KOPT-K1 (cell line): ENCODE results near the gene NAA10.
"Not testable (repeated sequence)": the region's sequence is repeated elsewhere in the genome, so short reads cannot be mapped to it uniquely, and the experiment has no call there.

Source experiments
- H3K27ac ChIP-seq: fragments of 200-600 bp; sonication (generic); 2 replicates; pipeline ENCODE4 v1.5.1; 2016; ENCODE audit warnings: antibody characterized with exemption, mild to moderate bottlenecking, low read depth, low read length; ENCODE audit not compliant: poor library complexity, severe bottlenecking
- H3K36me3 ChIP-seq: fragments of 200-600 bp; sonication (generic); 2 replicates; pipeline ENCODE4 v1.5.1; 2017; ENCODE audit warnings: antibody characterized with exemption, mild to moderate bottlenecking, low read length, moderate library complexity; ENCODE audit not compliant: insufficient read depth
- H3K9me3 ChIP-seq: fragments of 200-600 bp; sonication (generic); 2 replicates; pipeline ENCODE4 v1.5.1; 2017; ENCODE audit warnings: antibody characterized with exemption, low read length, mild to moderate bottlenecking; ENCODE audit not compliant: insufficient read depth, poor library complexity, severe bottlenecking

Gene NAA10

DNA sequence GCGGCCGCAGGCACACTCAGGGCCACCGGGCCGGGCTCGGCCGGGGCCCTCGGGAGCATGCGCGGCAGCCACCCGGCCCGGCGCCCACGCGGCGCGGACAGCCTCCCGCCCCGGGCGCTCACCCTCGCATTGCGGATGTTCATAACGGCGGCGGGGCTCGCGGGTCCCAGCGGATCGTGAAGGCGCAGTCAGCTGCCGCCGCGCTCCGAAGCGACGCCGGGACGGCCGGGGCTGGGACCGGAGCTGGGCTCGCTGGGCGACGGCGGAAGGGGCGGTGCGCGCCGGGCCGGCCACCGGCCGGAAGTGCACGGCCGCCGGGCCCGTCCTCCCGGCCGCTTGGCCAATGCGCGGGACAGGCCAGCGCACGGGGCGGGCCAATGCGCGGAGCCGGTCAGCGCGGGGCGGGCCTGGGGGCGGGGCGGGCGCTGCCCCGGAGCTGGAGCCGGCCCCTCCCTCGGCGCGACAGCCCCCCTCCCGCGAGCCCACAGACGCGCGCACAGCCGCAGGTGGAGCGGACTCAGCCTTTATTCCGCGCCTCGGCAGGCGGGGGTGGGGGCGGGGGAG is at the start of gene NAA10:
TSS of gene NAA10 (minus strand) at position 276 of the 564 bp plus-strand sequence. CDS start at position 143, 133 bp downstream.
- no peaks in the 10 kb centered on the region for H3K9me3 ChIP-seq
- H3K36me3 ChIP-seq: peaks cover 32% of the 10 kb centered on the region
- H3K27ac ChIP-seq: peak within 1 kb of the TSS; percentile 86

DNA sequence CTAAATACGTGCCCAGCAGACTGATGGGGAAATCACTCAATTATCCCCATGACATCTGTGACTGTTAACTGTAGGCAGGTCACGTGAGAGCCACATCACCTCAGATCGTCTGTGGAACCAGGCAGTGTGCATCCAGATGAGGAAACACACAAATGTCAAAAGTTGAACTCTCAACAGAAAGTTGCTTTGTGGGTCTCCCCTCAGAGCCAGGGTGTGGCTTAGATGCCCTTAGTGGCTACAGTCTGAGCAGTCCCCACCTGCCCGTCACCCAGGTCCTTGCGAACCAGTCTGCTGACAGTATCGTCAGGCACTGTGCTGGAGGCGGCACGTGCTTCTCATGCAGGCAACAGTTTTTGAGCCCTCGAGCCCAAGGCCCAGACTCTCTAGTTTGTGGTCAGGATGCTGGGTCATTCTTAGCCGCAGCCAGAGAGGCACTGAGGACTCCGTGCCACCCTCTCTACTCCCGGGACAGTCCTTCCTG is 48.5 kb upstream of the NAA10 start:
- H3K27ac ChIP-seq: peak overlapping the region; percentile 100
- H3K36me3 ChIP-seq: no peaks in the 10 kb centered on the region
- no peaks in the 10 kb centered on the region for H3K9me3 ChIP-seq

DNA sequence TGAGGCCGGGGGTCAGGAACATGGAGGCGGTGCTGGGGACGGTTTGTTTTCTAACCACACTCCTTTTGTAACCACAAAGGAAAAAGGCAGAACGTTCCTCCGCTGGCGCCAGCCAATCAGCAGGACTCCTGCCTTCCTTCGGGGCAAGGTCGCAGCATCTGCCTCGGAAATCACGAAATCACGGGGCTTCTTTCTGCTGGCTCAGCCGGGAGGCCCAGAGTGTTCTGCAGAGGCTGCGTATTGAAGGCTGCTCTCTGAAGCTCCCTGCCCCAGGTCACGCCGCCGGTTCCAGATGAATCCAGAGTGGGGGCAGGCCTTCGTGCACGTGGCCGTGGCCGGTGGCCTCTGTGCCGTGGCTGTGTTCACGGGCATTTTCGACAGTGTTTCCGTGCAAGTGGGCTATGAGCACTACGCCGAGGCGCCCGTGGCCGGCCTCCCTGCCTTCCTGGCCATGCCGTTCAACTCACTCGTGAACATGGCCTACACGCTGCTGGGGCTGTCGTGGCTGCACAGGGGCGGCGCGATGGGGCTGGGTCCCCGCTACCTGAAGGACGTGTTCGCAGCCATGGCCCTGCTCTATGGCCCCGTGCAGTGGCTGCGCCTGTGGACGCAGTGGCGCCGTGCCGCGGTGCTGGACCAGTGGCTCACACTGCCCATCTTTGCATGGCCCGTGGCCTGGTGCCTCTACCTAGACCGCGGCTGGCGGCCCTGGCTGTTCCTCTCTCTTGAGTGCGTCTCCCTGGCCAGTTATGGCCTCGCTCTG is 47.1 kb upstream of the NAA10 start:
- no peaks in the 10 kb centered on the region for H3K36me3 ChIP-seq
- peak overlapping the region; percentile 100 for H3K27ac ChIP-seq
- H3K9me3 ChIP-seq: no peaks in the 10 kb centered on the region

DNA sequence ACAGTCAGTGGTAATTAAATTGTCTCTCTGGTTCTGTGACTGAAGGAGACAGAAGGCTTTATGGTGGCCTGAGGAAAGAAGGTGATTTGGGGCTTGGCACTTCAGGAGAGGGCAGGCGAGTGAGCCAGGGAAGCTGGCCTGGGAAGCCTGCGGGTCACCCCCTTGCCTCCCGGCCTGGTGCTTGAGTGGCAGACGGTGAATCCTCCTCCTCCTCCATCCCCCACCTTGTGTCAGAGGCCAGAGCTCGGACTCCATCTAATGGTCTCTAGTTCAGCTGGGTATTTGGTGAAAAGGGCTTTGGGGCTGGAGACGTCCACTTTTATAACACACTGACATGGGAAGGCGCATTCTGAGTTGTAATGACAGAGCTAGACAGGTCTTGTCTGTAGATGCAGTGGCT is 46.4 kb upstream of the NAA10 start:
- Histone ChIP-seq H3K36me3 (no peaks in the 10 kb centered on the region), H3K27ac (peak overlapping the region; percentile 100), H3K9me3 (no peaks in the 10 kb centered on the region)

DNA sequence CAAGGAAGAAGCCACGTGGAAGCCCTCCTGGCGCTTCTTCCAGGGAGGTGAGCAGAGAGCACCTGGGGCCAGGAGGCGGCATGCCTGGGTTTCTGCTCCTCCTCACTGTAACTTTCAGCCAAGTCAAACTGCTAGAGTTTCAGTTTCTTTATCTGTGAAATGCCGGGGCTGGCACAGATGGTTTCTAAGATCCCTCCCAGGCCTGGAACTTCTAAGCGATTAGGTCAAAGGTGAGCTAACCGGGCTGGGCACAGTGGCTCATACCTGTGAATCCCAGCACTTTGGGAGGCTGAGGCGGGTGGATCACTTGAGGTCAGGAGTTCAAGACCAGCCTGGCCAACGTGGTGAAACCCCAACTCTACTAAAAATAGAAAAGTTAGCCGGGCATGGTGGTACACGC is 45.6 kb upstream of the NAA10 start:
- not testable (repeated sequence) for H3K36me3 ChIP-seq, H3K9me3 ChIP-seq
- H3K27ac ChIP-seq: peak overlapping the region; percentile 100

DNA sequence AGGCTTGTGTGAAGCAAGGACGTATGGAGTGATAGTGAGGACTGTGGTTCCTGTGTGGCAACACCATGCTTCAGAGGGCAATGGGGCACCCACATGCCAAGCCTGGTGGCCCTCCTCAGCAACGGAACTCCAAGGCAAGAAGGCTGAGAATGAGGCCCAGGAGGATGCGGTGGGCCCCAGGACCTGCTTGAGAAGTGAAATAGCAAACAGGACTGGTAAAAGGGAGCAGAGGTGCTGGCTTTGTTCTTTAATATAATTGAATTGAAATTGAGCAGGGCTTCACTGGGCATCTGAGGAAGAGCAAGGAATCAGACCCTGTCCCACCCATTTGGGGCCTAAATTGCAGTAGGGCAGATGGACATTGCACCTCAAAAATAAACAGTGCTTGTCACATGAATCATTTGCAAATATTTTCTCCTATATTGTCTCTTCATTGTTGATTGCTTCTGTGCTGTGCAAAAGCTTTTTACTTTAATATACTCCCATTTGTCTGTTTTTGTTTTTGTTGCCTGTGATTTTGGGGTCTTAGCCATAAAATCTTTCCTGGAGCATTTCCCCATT is 40.0 kb upstream of the NAA10 start:
- peaks cover under 1% of the 10 kb centered on the region; the same call in 1 of the 2 replicates for H3K36me3 ChIP-seq
- peak overlapping the region; percentile 100 for H3K27ac ChIP-seq
- H3K9me3 ChIP-seq: no peaks in the 10 kb centered on the region

DNA sequence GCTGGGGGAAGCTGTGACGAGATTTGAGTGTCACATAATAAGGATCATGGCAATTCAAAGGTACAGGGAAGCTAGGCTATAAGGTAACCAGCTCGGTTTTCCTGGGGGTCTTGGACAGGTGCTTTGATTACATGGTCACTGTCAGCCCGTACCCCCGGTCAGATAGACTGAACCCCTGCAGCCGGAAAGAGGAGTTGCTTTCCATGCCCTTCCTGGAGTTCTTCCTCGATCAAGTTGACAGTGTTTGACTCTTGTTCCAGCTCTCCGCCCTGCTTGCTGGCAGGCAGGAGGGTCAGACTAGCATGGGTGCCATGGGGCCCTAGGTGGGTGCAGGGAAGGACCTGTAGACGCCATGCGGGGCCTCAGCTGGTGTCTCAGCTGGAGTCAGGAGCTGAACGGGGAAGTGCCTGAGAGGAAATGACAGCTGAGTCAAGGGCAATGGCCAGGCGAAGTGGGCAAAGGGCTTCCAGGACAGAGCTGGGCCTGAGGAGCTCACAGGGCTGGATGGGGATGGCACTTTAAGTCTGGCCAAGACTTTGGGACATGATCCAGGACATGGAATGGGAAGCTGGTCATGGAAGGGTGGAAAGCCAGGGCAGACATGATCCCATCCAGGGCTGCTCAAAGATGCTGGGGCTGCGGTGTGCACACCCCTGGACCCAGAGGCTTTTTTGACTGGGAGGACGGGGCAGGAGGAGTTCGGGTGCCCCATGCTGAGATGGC is 39.3 kb upstream of the NAA10 start:
- Histone ChIP-seq H3K36me3 (peaks cover 7% of the 10 kb centered on the region; the same call in 1 of the 2 replicates), H3K27ac (peak overlapping the region; percentile 100), H3K9me3 (no peaks in the 10 kb centered on the region)

DNA sequence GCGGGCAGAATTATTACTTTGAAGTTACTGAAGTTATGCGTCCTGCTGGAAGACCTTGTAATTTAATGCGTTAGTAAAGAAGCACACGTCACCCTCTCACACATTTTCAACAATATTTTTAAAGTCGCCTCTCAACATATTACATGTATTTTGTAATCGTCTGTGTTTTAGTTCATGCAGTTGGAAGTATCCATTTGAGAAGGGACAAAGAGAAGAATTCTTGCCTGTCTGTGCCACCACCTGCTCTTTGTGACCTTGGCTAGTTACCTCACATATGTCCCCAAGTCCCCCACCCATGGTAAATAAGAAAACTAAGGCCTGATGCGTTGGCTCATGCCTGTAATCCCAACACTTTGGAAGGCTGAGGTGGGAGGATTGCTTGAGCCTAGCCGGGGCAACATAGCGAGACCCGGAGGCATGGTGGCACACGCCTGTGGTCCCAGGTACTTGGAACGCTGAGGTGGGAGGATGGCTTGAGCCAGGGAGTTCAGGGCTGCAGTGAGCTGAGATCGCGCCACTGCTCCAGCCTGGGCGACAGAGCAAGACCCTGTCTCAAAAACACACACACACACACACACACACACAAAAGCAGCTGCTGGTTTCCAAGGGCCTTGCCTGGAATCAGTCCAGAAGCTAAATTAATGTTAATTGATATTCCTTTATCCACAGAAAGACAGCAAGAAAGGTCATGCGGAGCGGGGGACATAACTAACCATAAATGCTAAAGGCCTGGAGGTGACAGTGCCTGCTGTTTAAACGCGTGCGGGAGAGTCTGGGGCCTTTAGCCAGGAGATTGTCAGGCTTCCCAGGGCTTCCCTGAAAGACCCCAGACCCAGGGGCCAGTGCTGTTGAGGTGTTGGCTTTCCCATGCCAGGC is 38.5 kb upstream of the NAA10 start:
- no peaks in the 10 kb centered on the region for H3K9me3 ChIP-seq
- H3K36me3 ChIP-seq: peaks cover 11% of the 10 kb centered on the region; the same call in 1 of the 2 replicates
- peak overlapping the region; percentile 100 for H3K27ac ChIP-seq

DNA sequence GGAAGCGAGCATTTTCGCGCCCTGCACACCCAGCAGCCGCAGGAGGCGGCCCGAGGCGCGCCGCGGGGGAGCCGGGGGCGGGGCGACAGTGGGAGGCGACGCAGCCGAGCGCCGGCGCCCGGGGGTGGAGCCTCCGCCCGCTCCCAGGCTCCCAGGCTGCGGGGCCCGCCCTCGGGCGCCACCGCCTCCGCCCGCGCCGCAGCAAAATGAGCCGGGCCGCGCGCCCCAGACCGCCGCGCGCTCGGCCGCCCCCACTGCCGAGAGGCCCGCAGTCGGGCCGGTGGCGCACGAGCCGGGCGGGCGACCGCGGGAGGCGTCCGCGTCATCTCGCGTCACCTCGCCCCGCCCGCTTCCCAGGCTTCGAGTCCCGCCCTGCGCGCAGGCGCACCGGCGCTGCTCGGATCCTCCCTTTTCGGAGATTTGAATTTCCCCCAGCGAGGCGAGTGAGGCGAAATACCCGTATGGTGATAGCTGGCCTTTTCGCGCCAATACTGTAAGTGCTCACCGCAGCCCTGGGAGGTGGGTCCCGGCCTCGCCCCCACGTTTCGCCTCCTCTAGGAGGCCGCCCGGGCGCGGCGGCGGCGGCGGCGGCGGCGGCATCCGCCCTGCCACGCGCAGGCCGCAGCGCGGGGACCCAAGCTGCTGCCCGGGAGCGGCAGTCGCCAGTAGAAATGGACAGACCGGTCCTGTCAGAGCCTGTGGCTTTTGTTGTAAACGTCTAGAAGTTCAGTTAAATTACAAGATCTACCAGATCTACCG is 37.7 kb upstream of the NAA10 start, which contains the start of gene TMEM187:
TSS of gene TMEM187 (plus strand) at position 387 of the 759 bp plus-strand sequence. CDS start 9,309 bp downstream, outside the sequence.
- Histone ChIP-seq H3K27ac (peak within 1 kb of the TSS; percentile 100), H3K36me3 (peaks cover 16% of the 10 kb centered on the region; the same call in 1 of the 2 replicates), H3K9me3 (no peaks in the 10 kb centered on the region)

DNA sequence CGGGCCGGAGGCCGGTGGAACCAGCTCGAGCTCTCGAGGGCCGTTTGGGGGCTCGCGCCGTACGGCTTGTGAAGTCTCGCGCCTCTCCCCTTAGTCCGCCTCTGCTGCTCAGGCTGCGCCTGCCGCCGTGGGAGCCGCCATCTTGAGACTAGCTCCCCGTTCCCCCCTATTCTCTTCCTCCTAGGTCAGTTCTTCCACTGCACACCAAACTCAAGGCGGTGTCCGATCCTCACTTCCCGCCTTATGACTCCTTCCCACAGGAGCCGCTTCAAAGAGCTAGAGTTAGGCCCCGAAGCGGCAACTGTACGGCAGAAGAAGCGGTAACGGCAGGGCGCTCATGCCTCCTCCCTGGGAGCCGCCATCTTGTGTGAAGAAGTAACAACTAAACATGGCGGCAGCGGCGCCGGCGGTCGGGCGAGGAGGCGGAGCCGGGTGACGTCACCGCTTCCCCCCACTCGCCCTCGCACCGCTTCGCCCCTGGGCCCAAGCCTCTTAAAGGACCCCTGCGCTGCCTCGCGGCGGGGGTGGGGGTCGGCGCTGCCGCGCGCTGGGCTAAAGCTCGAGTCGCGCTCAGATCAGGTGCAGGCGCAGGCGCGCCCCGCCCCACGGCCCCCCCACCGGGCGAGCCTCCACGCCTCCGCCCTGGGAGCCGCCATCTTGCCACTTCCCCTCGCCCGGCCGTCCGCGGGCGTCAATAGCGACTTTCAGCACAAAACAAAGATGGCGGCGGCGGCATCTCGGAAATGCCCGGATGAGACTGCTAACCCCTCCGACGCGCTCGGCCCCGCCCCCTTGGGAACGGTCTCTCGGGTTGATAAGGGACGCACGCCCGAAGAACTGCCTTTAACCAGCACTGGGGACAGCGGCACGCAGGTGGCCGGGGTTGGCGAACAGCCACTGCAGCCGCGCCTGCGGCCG is 36.9 kb upstream of the NAA10 start, which contains the start of gene HCFC1:
TSS of gene HCFC1 (minus strand) at position 369 of the 918 bp plus-strand sequence. CDS start 978 bp downstream, outside the sequence.
- Histone ChIP-seq H3K36me3 (peaks cover 22% of the 10 kb centered on the region; the same call in 1 of the 2 replicates), H3K9me3 (no peaks in the 10 kb centered on the region), H3K27ac (peak within 1 kb of the TSS; percentile 100)

DNA sequence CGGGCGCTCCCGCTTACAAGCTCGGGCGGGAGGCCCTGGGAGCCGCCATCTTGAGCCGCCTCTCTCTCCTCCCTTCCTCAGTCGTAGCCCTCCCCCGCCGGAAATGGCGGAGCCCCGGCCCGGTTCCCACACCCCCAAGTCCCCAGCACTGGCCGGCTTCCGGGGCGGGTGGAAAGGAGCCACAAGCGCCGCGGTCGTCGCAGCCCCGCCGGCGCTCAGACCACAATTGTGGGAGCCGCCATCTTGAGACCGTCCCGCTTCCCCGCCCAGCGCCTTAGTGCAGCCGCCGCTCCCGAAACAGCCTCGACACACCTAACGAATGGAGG is 36.2 kb upstream of the NAA10 start:
- Histone ChIP-seq H3K36me3 (peaks cover 28% of the 10 kb centered on the region; the same call in 1 of the 2 replicates), H3K27ac (peak overlapping the region; percentile 100), H3K9me3 (no peaks in the 10 kb centered on the region)

DNA sequence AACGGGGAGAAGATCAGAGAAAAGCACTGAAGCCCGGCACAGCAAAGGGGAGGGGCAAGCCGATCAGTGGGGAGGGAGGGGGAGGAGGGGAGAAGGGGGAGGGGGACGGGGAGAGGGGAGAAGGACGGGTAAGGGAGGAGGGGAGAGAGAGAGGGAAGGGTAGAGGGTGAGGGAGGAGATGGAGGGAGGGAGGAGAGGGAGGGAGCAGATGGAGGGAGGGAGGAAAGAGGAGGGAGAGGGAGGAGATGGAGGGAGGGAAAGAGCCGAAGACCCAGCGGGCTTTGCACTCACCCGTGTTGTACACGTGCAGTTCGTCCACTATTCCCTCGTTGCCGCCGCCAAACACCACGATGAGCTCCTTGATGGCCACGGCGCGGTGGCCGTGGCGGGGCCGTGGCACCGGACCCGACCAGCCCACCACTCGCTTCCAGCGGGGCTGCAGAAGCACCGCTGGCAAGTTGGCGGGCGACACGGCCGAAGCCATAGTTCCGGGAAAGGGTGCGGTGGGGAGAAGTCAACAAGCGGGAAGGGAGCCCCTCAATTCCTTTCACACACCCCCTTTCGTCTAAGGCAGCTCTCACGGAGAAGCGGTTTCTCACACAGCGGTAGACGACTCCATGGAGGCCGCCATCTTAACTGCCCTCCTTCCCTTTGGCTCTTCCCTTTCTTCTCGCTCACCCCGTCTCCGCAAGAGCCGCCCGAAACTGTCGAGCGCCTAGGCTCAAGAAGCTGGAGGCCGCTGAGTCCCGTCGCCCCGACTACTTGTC is 35.7 kb upstream of the NAA10 start:
- Histone ChIP-seq H3K27ac (peak overlapping the region; percentile 100), H3K9me3 (no peaks in the 10 kb centered on the region), H3K36me3 (peaks cover 32% of the 10 kb centered on the region; the same call in 1 of the 2 replicates)
